Trophoblast cell (in vitro differentiated cells and primary cell): ENCODE data around the gene PVALEF.
A peak's percentile ranks its signal among the peaks of the same experiment; 100 is the strongest.

Experiments
- DNase-seq, 2 donors: peaks; one replicate each; pipeline ENCODE4 v3.0.0-alpha.2; 2016
- H2AFZ ChIP-seq: 2 replicates; pipeline ENCODE4 v1.6.1; 2013; ENCODE audit warnings: low read length, moderate library complexity, mild to moderate bottlenecking; ENCODE audit not compliant: insufficient read depth, poor library complexity
- H2AK5ac ChIP-seq: 2 replicates; pipeline ENCODE4 v1.6.1; 2013; ENCODE audit warnings: mild to moderate bottlenecking, low read length
- H2BK120ac ChIP-seq: 2 replicates; pipeline ENCODE4 v1.6.1; 2013; ENCODE audit warnings: low read length, mild to moderate bottlenecking, moderate library complexity; ENCODE audit not compliant: insufficient read depth, poor library complexity
- H2BK12ac ChIP-seq: 2 replicates; pipeline ENCODE4 v1.6.1; 2013; ENCODE audit warnings: mild to moderate bottlenecking, low read length, moderate library complexity
- H2BK5ac ChIP-seq: 2 replicates; pipeline ENCODE4 v1.6.1; 2013; ENCODE audit warnings: low read length, low read depth, moderate library complexity, mild to moderate bottlenecking; ENCODE audit not compliant: poor library complexity
- H3K14ac ChIP-seq: 2 replicates; pipeline ENCODE4 v1.6.1; 2013; ENCODE audit warnings: mild to moderate bottlenecking, low read length
- H3K18ac ChIP-seq: 2 replicates; pipeline ENCODE4 v1.6.1; 2013; ENCODE audit warnings: mild to moderate bottlenecking, low read length
- H3K23ac ChIP-seq: 2 replicates; pipeline ENCODE4 v1.6.1; 2013; ENCODE audit warnings: low read length
- H3K27ac ChIP-seq: 2 replicates; pipeline ENCODE4 v1.5.1; 2013; ENCODE audit warnings: low read depth, mild to moderate bottlenecking, inconsistent platforms, low read length, moderate library complexity
- H3K27me3 ChIP-seq: 2 replicates; pipeline ENCODE4 v1.6.1; 2013; ENCODE audit warnings: inconsistent platforms, mild to moderate bottlenecking, low read length, moderate library complexity; ENCODE audit not compliant: insufficient read depth
- H3K36me3 ChIP-seq, 2 experiments: 1 replicate in 1 of 2; 2 replicates in 1 of 2; pipeline ENCODE4 v1.6.1; 2013; ENCODE audit warnings: low read length in 2 of 2, mild to moderate bottlenecking in 2 of 2, moderate library complexity in 1 of 2; ENCODE audit not compliant: insufficient read depth in 2 of 2, control insufficient read depth in 1 of 2
- H3K4ac ChIP-seq: 2 replicates; pipeline ENCODE4 v1.6.1; 2013; ENCODE audit warnings: low read depth, mild to moderate bottlenecking, low read length, moderate library complexity
- H3K4me1 ChIP-seq, 2 experiments: 1 replicate in 1 of 2; 2 replicates in 1 of 2; pipeline ENCODE4 v1.6.1; 2013; ENCODE audit warnings: low read length in 2 of 2, mild to moderate bottlenecking in 2 of 2, moderate library complexity in 1 of 2; ENCODE audit not compliant: insufficient read depth in 2 of 2, control insufficient read depth in 1 of 2
- H3K4me2 ChIP-seq: 2 replicates; pipeline ENCODE4 v1.6.1; 2013; ENCODE audit warnings: inconsistent platforms, mild to moderate bottlenecking, low read length, moderate library complexity
- H3K4me3 ChIP-seq: 2 replicates; pipeline ENCODE4 v1.5.1; 2013; ENCODE audit warnings: mild to moderate bottlenecking, low read depth, low read length, inconsistent platforms
- H3K79me1 ChIP-seq: one replicate; pipeline ENCODE4 v1.6.1; 2013; ENCODE audit warnings: low read length
- H3K79me2 ChIP-seq: 2 replicates; pipeline ENCODE4 v1.6.1; 2013; ENCODE audit warnings: low read length, mild to moderate bottlenecking; ENCODE audit not compliant: control insufficient read depth, insufficient read depth, poor library complexity
- H3K9ac ChIP-seq: 2 replicates; pipeline ENCODE4 v1.6.1; 2013; ENCODE audit warnings: mild to moderate bottlenecking, low read length
- H3K9me3 ChIP-seq: 2 replicates; pipeline ENCODE4 v1.6.1; 2013; ENCODE audit warnings: low read depth, mild to moderate bottlenecking, control low read depth, inconsistent platforms, low read length; ENCODE audit not compliant: insufficient read depth
- H4K12ac ChIP-seq: 2 replicates; pipeline ENCODE4 v1.6.1; 2013; ENCODE audit warnings: low read depth, mild to moderate bottlenecking, low read length, moderate library complexity
- H4K8ac ChIP-seq: 2 replicates; pipeline ENCODE4 v1.6.1; 2013; ENCODE audit warnings: low read depth, mild to moderate bottlenecking, low read length, moderate library complexity
- H4K91ac ChIP-seq: one replicate; pipeline ENCODE4 v1.6.1; 2013; ENCODE audit warnings: low read depth, mild to moderate bottlenecking, low read length, moderate library complexity
- WGBS: extraction: QIAGEN DNeasy Blood & Tissue Kit; methylation state at CpG from one replicate; pipeline ENCODE4 v1.1.7; 2013; ENCODE audit warnings: missing lambda C conversion rate; ENCODE audit not compliant: insufficient read length, insufficient coverage; ENCODE audit errors: extremely low coverage; 5-methylcytosine and 5-hydroxymethylcytosine counted together

The PVALEF gene

GRCh38 chr17:81229666-81229920, 64.3 kb downstream of the PVALEF start:
- Histone ChIP-seq H2AFZ (no peak overlapping the region), H3K4ac (no peak overlapping the region), H3K9ac (no peak overlapping the region), H3K27ac (no peak overlapping the region), H4K91ac (no peak overlapping the region), H2AK5ac (no peak overlapping the region), H3K4me2 (no peak overlapping the region), H3K18ac (no peak overlapping the region), H2BK5ac (no peak overlapping the region), H3K27me3 (no peaks in the 10 kb centered on the region), H3K4me1 (peaks cover 0 to 4% of the 10 kb centered on the region in 2 experiments), H3K14ac (no peak overlapping the region), H3K79me1 (no peaks in the 10 kb centered on the region), H3K79me2 (no peaks in the 10 kb centered on the region), H4K12ac (no peak overlapping the region), H4K8ac (no peak overlapping the region), H2BK12ac (no peak overlapping the region), H3K36me3 (peaks cover 30 to 37% of the 10 kb centered on the region in 2 experiments), H3K23ac (no peak overlapping the region), H3K9me3 (peaks cover 4% of the 10 kb centered on the region), H3K4me3 (no peak overlapping the region), H2BK120ac (no peak overlapping the region)
- no CpG with 5 or more reads among the region's 14 CpGs for WGBS
- no peak for DNase-seq

- H4K91ac ChIP-seq: no peak overlapping the region
- no peak overlapping the region for H4K12ac ChIP-seq
- H4K8ac ChIP-seq: no peak overlapping the region
- no peaks in the 10 kb centered on the region for H3K27me3 ChIP-seq
- no peak overlapping the region for H3K18ac ChIP-seq
- H3K9ac ChIP-seq: no peak overlapping the region
- peak in 1 of 2 donors; percentile 40 for DNase-seq
- H3K4me3 ChIP-seq: no peak overlapping the region
- H3K4ac ChIP-seq: no peak overlapping the region
- peaks cover 0 to 4% of the 10 kb centered on the region in 2 experiments for H3K4me1 ChIP-seq
- no peaks in the 10 kb centered on the region for H3K79me2 ChIP-seq
- no peak overlapping the region for H2AFZ ChIP-seq
- peaks cover 4% of the 10 kb centered on the region for H3K9me3 ChIP-seq
- no peak overlapping the region for H3K4me2 ChIP-seq
- no peak overlapping the region for H2BK5ac ChIP-seq
- H3K27ac ChIP-seq: no peak overlapping the region
- no peaks in the 10 kb centered on the region for H3K79me1 ChIP-seq
- H2BK120ac ChIP-seq: no peak overlapping the region
- no peak overlapping the region for H3K23ac ChIP-seq
- H2AK5ac ChIP-seq: no peak overlapping the region
- H2BK12ac ChIP-seq: no peak overlapping the region
- no CpG with 5 or more reads among the region's 26 CpGs for WGBS
- H3K14ac ChIP-seq: no peak overlapping the region
- peaks cover 30 to 37% of the 10 kb centered on the region in 2 experiments for H3K36me3 ChIP-seq
Observed at GRCh38 chr17:81230043-81230820, 64.9 kb downstream of the PVALEF start.

DNA sequence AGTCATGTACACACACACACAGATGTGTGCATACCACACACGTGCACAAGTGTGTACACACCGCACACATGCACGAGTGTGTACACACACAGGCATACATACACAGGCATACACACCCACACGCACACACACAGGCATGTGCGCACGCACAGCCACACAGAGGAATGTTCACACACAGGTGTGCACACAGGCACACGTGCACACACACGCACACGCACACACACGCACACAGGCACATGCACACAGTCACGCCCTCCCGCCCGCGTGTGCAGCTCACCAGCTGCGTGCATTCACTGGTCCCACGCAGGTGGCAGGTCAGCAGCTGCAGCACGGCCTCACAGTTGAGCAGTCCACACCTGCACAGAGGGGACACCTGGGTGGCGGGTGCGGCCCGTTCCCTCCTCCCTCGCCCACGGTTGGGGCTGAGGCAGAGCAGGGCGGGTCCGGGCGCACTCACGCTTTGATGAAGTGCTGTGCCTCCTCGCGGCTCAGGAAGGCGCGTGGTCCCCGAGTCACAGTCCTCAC, 65.9 kb downstream of the PVALEF start:
- Histone ChIP-seq H4K91ac (no peak overlapping the region), H3K18ac (no peak overlapping the region), H3K79me2 (no peaks in the 10 kb centered on the region), H3K4me2 (no peak overlapping the region), H3K23ac (no peak overlapping the region), H3K14ac (no peak overlapping the region), H3K4me1 (peaks cover 0 to 4% of the 10 kb centered on the region in 2 experiments), H3K9me3 (peaks cover 4% of the 10 kb centered on the region), H2AK5ac (no peak overlapping the region), H2BK5ac (no peak overlapping the region), H3K4me3 (no peak overlapping the region), H3K79me1 (no peaks in the 10 kb centered on the region), H2BK120ac (no peak overlapping the region), H4K8ac (no peak overlapping the region), H3K27me3 (no peaks in the 10 kb centered on the region), H3K27ac (no peak overlapping the region), H3K9ac (no peak overlapping the region), H3K36me3 (peaks cover 30 to 37% of the 10 kb centered on the region in 2 experiments), H4K12ac (no peak overlapping the region), H2AFZ (no peak overlapping the region), H2BK12ac (no peak overlapping the region), H3K4ac (no peak overlapping the region)
- no peak for DNase-seq
- WGBS: no CpG with 5 or more reads among the region's 31 CpGs

- Histone ChIP-seq H2AK5ac (no peak overlapping the region), H3K4ac (no peak overlapping the region), H3K23ac (no peak overlapping the region), H2AFZ (no peak overlapping the region), H3K4me3 (no peak overlapping the region), H4K91ac (no peak overlapping the region), H3K9ac (no peak overlapping the region), H3K36me3 (peaks cover 30 to 37% of the 10 kb centered on the region in 2 experiments), H3K14ac (no peak overlapping the region), H4K8ac (no peak overlapping the region), H3K79me1 (no peaks in the 10 kb centered on the region), H2BK5ac (no peak overlapping the region), H3K4me1 (peaks cover 0 to 4% of the 10 kb centered on the region in 2 experiments), H3K79me2 (no peaks in the 10 kb centered on the region), H3K9me3 (peaks cover 4% of the 10 kb centered on the region), H3K27ac (no peak overlapping the region), H4K12ac (no peak overlapping the region), H3K27me3 (no peaks in the 10 kb centered on the region), H3K4me2 (no peak overlapping the region), H2BK12ac (no peak overlapping the region), H2BK120ac (no peak overlapping the region), H3K18ac (no peak overlapping the region)
- DNase-seq: no peak
- no CpG with 5 or more reads among the region's 43 CpGs for WGBS
Observed at GRCh38 chr17:81231766-81232581, 66.7 kb downstream of the PVALEF start.
